K562 (cell line): Measurements from ENCODE around the gene CFAP52. TPM values are rescaled to one million over a fixed set of nuclear protein-coding genes. Genes with fewer than 3 reads are reported as not detected.

Source experiments
- ATAC-seq: fragments of 200-7000 bp; cut with Tn5 transposase; 3 replicates; pipeline ENCODE4 v1.9.1; 2020; ENCODE audit warnings: moderate library complexity
- BruUV-seq: library from RNA; stranded (reverse); fragments of 400-500 nt; replicated peaks from 2 replicates; lab custom pipeline; 2021; lab: Mats Ljungman, UMichigan
- CTCF ChIA-PET: fragments of 300-600 bp; formaldehyde crosslinking; extraction: SDS; loops from one replicate; lab custom pipeline; 2021; ENCODE audit warnings: low intra/inter-chr PET ratio; lab: Yijun Ruan, JAX
- POLR2A ChIA-PET: fragments of 300-600, 350-650 bp; sonication (Branson Sonifier 250); formaldehyde crosslinking; extraction: SDS; loops from one replicate; lab custom pipeline; 2021; ENCODE audit warnings: antibody characterized with exemption, inconsistent platforms; lab: Yijun Ruan, JAX
- DNase-seq, 4 experiments: peaks; one replicate each; pipeline versions ENCODE4 v3.0.0 to v3.0.0-alpha.2; 2011 to 2018; ENCODE audit warnings: low spot score in 3 of 4, mixed read lengths in 3 of 4; ENCODE audit errors: extremely low read depth in 1 of 4
- FAIRE-seq: peaks from 2 replicates; lab custom pipeline; 2011; peaks lifted over from hg19 to GRCh38; lab: Jason Lieb, UNC
- H2AFZ ChIP-seq: 2 replicates; pipeline ENCODE4 v1.6.0; 2011; ENCODE audit warnings: low read depth, low read length, control low read depth, inconsistent platforms
- H3K27ac ChIP-seq: fragments of 200-600 bp; 3 replicates; pipeline ENCODE4 v1.8.0; 2011; ENCODE audit warnings: low read depth, mild to moderate bottlenecking, control low read depth, inconsistent platforms, low read length, moderate library complexity, mixed read lengths; ENCODE audit errors: extremely low read depth
- H3K27me3 ChIP-seq, 2 experiments: fragments of 300-600 bp in 1 of 2; 2 replicates in 1 of 2; 3 replicates in 1 of 2; pipeline versions ENCODE4 v1.6.0 to v1.8.0; 2011; ENCODE audit warnings: inconsistent platforms in 2 of 2, low read length in 2 of 2, mild to moderate bottlenecking in 1 of 2, mixed read lengths in 1 of 2, moderate library complexity in 1 of 2; ENCODE audit not compliant: control insufficient read depth in 2 of 2, insufficient read depth in 2 of 2
- H3K36me3 ChIP-seq: fragments of 300-600 bp; 3 replicates; pipeline ENCODE4 v1.8.0; 2011; ENCODE audit warnings: mild to moderate bottlenecking, low read length, inconsistent platforms; ENCODE audit not compliant: control insufficient read depth, insufficient read depth
- H3K4me1 ChIP-seq, 2 experiments: fragments of 200-600 bp in 1 of 2; replicated peaks in 1 of 2; 2 replicates in 1 of 2; 3 replicates in 1 of 2; pipeline versions ENCODE4 v1.5.1 to v1.8.0; 2011; ENCODE audit warnings: inconsistent platforms in 2 of 2, low read length in 2 of 2, mild to moderate bottlenecking in 1 of 2, mixed read lengths in 1 of 2, moderate library complexity in 1 of 2; ENCODE audit not compliant: control insufficient read depth in 2 of 2, insufficient read depth in 2 of 2
- H3K4me2 ChIP-seq: 2 replicates; pipeline ENCODE4 v1.6.1; 2011; ENCODE audit warnings: low read length, control low read depth, inconsistent platforms, mixed read lengths; ENCODE audit not compliant: insufficient read depth
- H3K4me3 ChIP-seq: fragments of 200-600 bp; sonication (generic), shearing (Covaris generic); 2 replicates; pipeline ENCODE4 v1.5.1; 2016; ENCODE audit warnings: control low read depth, inconsistent platforms
- H3K79me2 ChIP-seq: fragments of 200-600 bp; 3 replicates; pipeline ENCODE4 v1.8.0; 2011; ENCODE audit warnings: low read length, inconsistent platforms; ENCODE audit not compliant: control insufficient read depth, insufficient read depth
- H3K9ac ChIP-seq, 2 experiments: 2 replicates each; pipeline versions ENCODE4 v1.6.0 to v1.6.1; 2011; ENCODE audit warnings: low read depth in 2 of 2, low read length in 2 of 2, control low read depth in 1 of 2, inconsistent platforms in 1 of 2, mild to moderate bottlenecking in 1 of 2, mixed read lengths in 1 of 2; ENCODE audit not compliant: insufficient read depth in 1 of 2
- H3K9me1 ChIP-seq: one replicate; pipeline ENCODE4 v1.6.0; 2011; ENCODE audit warnings: inconsistent platforms, mild to moderate bottlenecking, low read length, moderate library complexity; ENCODE audit not compliant: control insufficient read depth, insufficient read depth
- H3K9me3 ChIP-seq: replicated peaks from 2 replicates; pipeline ENCODE4 v1.5.1; 2011; ENCODE audit warnings: low read depth, low read length, inconsistent platforms; ENCODE audit not compliant: control insufficient read depth, insufficient read depth
- H4K20me1 ChIP-seq: replicated peaks from 2 replicates; pipeline ENCODE4 v1.6.1; 2011; ENCODE audit warnings: low read length, inconsistent platforms, mixed read lengths; ENCODE audit not compliant: control insufficient read depth, insufficient read depth
- CREBBP ChIP-seq: IDR thresholded peaks from one replicate; pipeline ENCODE4 v1.6.1; 2012; ENCODE audit warnings: low read depth, mild to moderate bottlenecking, control low read depth, inconsistent platforms, low read length
- FOXJ2 ChIP-seq: fragments of 200-800 bp; sonication (Bioruptor generic); IDR thresholded peaks from 2 replicates; pipeline ENCODE4 v1.6.1; 2016; ENCODE audit warnings: missing genetic modification characterization, missing compliant biosample characterization
- HDAC6 ChIP-seq: IDR thresholded peaks from 2 replicates; pipeline ENCODE4 v1.6.1; 2012; ENCODE audit warnings: low read depth, mild to moderate bottlenecking, control low read depth, inconsistent platforms, low read length, moderate library complexity
- ILK ChIP-seq: fragments of 450-650 bp; IDR thresholded peaks from 2 replicates; pipeline ENCODE4 v1.6.1; 2016; ENCODE audit warnings: missing genetic modification characterization, low read depth, mild to moderate bottlenecking, missing compliant biosample characterization, moderate library complexity, borderline replicate concordance
- LEF1 ChIP-seq: fragments of 450-650 bp; IDR thresholded peaks from 2 replicates; pipeline ENCODE4 v1.6.1; 2016; ENCODE audit warnings: mild to moderate bottlenecking
- MBD2 ChIP-seq: sonication (generic); IDR thresholded peaks from 2 replicates; pipeline ENCODE4 v1.6.1; 2016; ENCODE audit warnings: low read depth, borderline replicate concordance
- PTTG1 ChIP-seq: fragments of 450-650 bp; IDR thresholded peaks from 2 replicates; pipeline ENCODE4 v1.6.1; 2016; ENCODE audit warnings: low read depth, mild to moderate bottlenecking, missing genetic modification characterization, missing compliant biosample characterization
- TCF7 ChIP-seq: sonication (generic); IDR thresholded peaks from 2 replicates; pipeline ENCODE4 v1.6.1; 2016; ENCODE audit warnings: antibody characterized with exemption, borderline replicate concordance
- ZNF174 ChIP-seq: fragments of 250-450 bp; sonication (Bioruptor Pico); IDR thresholded peaks from 2 replicates; pipeline ENCODE4 v1.4.0; 2020; ENCODE audit warnings: mild to moderate bottlenecking
- ZNF431 ChIP-seq: sonication (generic); formaldehyde crosslinking; IDR thresholded peaks from 2 replicates; pipeline ENCODE4 v1.8.0; 2022; ENCODE audit warnings: mild to moderate bottlenecking, missing genetic modification reagents
- ZNF445 ChIP-seq: fragments of 250-450 bp; sonication (Bioruptor Pico); IDR thresholded peaks from 2 replicates; pipeline ENCODE4 v1.4.0; 2020; ENCODE audit warnings: low read depth, mild to moderate bottlenecking, moderate library complexity
- ZNF695 ChIP-seq: fragments of 450-650 bp; formaldehyde crosslinking; IDR thresholded peaks from 2 replicates; pipeline ENCODE4 v1.4.0; 2020; ENCODE audit warnings: mild to moderate bottlenecking, moderate library complexity
- ZNF699 ChIP-seq: fragments of 250-450 bp; sonication (Bioruptor Pico); IDR thresholded peaks from 2 replicates; pipeline ENCODE4 v1.8.0; 2021; ENCODE audit warnings: mild to moderate bottlenecking, moderate library complexity; ENCODE audit not compliant: insufficient replicate concordance
- WGBS: fragments of 100-300 bp; shearing (Covaris generic); methylation state at CpG from one replicate; pipeline ENCODE4 v1.1.6; 2016; ENCODE audit warnings: low coverage, mixed read lengths; ENCODE audit not compliant: insufficient coverage; ENCODE audit errors: missing lambda C conversion rate; 5-methylcytosine and 5-hydroxymethylcytosine counted together
- in situ Hi-C: fragments of 300-500 bp; cut with MboI; formaldehyde crosslinking; loops from 4 replicates; pipeline ENCODE4 v1.15.0; 2018; ENCODE audit warnings: inconsistent platforms, mixed read lengths
- intact Hi-C: fragments of 100-400 bp; cut with micrococcal nuclease; formaldehyde crosslinking; loops from 2 replicates; pipeline ENCODE4 v1.14.2; 2022
- polyA plus RNA-seq, 8 experiments: library from polyadenylated mRNA; depleted of rRNA in 4 of 8; stranded (reverse) in 5 of 8; unstranded in 3 of 8; fragments of >200 nt; fragmentation: Nextera tagmentation in 2 of 8; fragmentation: Illumina TruSeq in 1 of 8; extraction: Ambion mirVana in 2 of 8; extraction: Trizol in 1 of 8; gene quantifications; 2 replicates each; pipeline versions ENCODE4 v1.2.1 to v1.2.3, GENCODE V29; 2011 to 2014; ENCODE audit warnings: inconsistent platforms in 1 of 8, missing spikeins in 1 of 8
- total RNA-seq, 7 experiments: library from RNA; depleted of rRNA in 6 of 7; stranded (reverse); fragments of >200 nt in 6 of 7; fragmentation: Illumina TruSeq in 2 of 7; extraction: Trizol in 2 of 7; gene quantifications; 2 replicates each; pipeline versions ENCODE4 v1.2.1 to v1.2.3, GENCODE V29; 2011 to 2021; ENCODE audit warnings: low replicate concordance in 1 of 7
- TF ChIP-seq, protein P1 (sequence below): fragments of 150-350 bp; conservative IDR thresholded peaks from 2 replicates; pipeline ENCODE4 v1.6.1; 2014; ENCODE audit warnings: low read length
- TF ChIP-seq, protein P2 (sequence below), 2 experiments: fragments of 450-650 bp in 1 of 2; sonication (generic) in 1 of 2; formaldehyde crosslinking; conservative IDR thresholded peaks; 2 replicates each; pipeline versions ENCODE4 v1.4.0 to v1.8.1; 2020 to 2022; ENCODE audit warnings: mild to moderate bottlenecking in 1 of 2, missing genetic modification reagents in 1 of 2

CFAP52 gene
- total and polyA plus RNA-seq, 9 of the 15 experiments (the other 6 are each of a cell fraction or from before 2014, with no cell fraction given) = not detected

DNA sequence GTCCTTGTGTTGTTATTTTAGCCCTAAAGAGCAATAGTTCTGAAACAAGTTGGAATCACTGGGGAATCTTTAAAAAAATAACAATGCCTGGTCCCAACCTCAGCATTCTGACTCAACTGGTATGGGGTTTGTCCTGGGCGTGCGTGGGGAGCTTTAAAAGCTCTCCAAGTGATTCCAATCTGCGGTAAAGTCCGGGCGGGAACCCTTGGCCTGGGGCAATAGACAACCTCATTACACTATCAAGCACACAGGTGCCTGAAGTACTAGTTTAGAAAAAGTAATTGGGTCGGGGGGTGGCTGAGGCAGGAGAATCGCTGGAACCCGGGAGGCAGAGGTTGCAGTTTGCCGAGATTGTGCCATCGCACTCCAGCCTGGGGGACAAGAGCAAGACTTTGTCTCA lies 5.2 kb upstream of the CFAP52 start:
- no peak for TF ChIP-seq ZNF445 (CRISPR knock-in tag)
- no peak for TF ChIP-seq ZNF431 (CRISPR knock-in tag)
- TF ChIP-seq FOXJ2 (tag) = no peak
- TF ChIP-seq MBD2 = no peak
- TF ChIP-seq, protein P1, sequence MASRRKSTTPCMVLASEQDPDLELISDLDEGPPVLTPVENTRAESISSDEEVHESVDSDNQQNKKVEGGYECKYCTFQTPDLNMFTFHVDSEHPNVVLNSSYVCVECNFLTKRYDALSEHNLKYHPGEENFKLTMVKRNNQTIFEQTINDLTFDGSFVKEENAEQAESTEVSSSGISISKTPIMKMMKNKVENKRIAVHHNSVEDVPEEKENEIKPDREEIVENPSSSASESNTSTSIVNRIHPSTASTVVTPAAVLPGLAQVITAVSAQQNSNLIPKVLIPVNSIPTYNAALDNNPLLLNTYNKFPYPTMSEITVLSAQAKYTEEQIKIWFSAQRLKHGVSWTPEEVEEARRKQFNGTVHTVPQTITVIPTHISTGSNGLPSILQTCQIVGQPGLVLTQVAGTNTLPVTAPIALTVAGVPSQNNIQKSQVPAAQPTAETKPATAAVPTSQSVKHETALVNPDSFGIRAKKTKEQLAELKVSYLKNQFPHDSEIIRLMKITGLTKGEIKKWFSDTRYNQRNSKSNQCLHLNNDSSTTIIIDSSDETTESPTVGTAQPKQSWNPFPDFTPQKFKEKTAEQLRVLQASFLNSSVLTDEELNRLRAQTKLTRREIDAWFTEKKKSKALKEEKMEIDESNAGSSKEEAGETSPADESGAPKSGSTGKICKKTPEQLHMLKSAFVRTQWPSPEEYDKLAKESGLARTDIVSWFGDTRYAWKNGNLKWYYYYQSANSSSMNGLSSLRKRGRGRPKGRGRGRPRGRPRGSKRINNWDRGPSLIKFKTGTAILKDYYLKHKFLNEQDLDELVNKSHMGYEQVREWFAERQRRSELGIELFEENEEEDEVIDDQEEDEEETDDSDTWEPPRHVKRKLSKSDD = no peak
- no peak for TF ChIP-seq TCF7
- no peak for TF ChIP-seq ZNF174
- no peak for TF ChIP-seq ILK (tag)
- no peak for TF ChIP-seq PTTG1 (tag)
- TF ChIP-seq CREBBP = no peak
- no peak for TF ChIP-seq ZNF695 (CRISPR knock-in tag)
- no peak for TF ChIP-seq LEF1
- no peak for TF ChIP-seq HDAC6
- TF ChIP-seq, protein P2, sequence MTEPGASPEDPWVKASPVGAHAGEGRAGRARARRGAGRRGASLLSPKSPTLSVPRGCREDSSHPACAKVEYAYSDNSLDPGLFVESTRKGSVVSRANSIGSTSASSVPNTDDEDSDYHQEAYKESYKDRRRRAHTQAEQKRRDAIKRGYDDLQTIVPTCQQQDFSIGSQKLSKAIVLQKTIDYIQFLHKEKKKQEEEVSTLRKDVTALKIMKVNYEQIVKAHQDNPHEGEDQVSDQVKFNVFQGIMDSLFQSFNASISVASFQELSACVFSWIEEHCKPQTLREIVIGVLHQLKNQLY (CRISPR knock-in tag; conservative IDR thresholded peaks at IDR 0.05) = no peak
- no peak for TF ChIP-seq ZNF699 (CRISPR knock-in tag)
- TF ChIP-seq, all 486 proteins: peak for 0
- peaks cover 0 to 5% of the 10 kb centered on the region in 2 experiments; a peak in 2 of 5 replicates for H3K4me1 ChIP-seq
- POLR2A ChIA-PET = interaction anchor here (0.6 kb wide), 1 partner anchor 173 kb away, joined by 3 read pairs; no protein-coding TSS in a partner anchor
- no peak for DNase-seq
- H3K79me2 ChIP-seq = no peaks in the 10 kb centered on the region
- H3K9ac ChIP-seq = no peak overlapping the region
- ATAC-seq = no peak
- H3K27me3 ChIP-seq = no peaks in the 10 kb centered on the region
- no peaks in the 10 kb centered on the region for H4K20me1 ChIP-seq
- intact Hi-C loops (no loop called here), in situ Hi-C loops (no loop called here)
- no peaks in the 10 kb centered on the region for H3K9me3 ChIP-seq
- CTCF ChIA-PET = no interaction called here
- no peaks in the 10 kb centered on the region for H3K36me3 ChIP-seq
- no peak overlapping the region for H3K4me2 ChIP-seq
- H3K4me3 ChIP-seq = no peak overlapping the region
- H3K27ac ChIP-seq = no peak overlapping the region
- no peak for FAIRE-seq
- no peak overlapping the region for H2AFZ ChIP-seq
- no peaks in the 10 kb centered on the region for H3K9me1 ChIP-seq
- BruUV-seq = no TSS peak
- 80% methylated on average over 1 of the region's 10 CpGs for WGBS
